Smooth muscle cell (in vitro differentiated cells): ENCODE measurements around the gene MTUS2. TPM values are rescaled to one million over a fixed set of nuclear protein-coding genes. Genes with fewer than 3 reads are reported as not detected.

ENCODE experiments used
- DNase-seq: peaks from one replicate; lab custom pipeline; 2025; ENCODE audit not compliant: unreplicated experiment; lab: John Stamatoyannopoulos, UW
- H2AFZ ChIP-seq: fragments of 200-600 bp; sonication (generic); 2 replicates; pipeline ENCODE4 v1.6.0; 2016; ENCODE audit warnings: antibody characterized with exemption, low read depth, mild to moderate bottlenecking
- H3F3A ChIP-seq: fragments of 200-600 bp; sonication (generic); 2 replicates; pipeline ENCODE4 v1.6.0; 2017; ENCODE audit warnings: antibody characterized with exemption, low read depth
- H3K27ac ChIP-seq: fragments of 200-600 bp; sonication (generic); 2 replicates; pipeline ENCODE4 v1.5.1; 2016; ENCODE audit warnings: low read depth, mild to moderate bottlenecking
- H3K27me3 ChIP-seq: fragments of 200-600 bp; sonication (generic); 2 replicates; pipeline ENCODE4 v1.6.1; 2016; ENCODE audit warnings: low read depth, mild to moderate bottlenecking
- H3K36me3 ChIP-seq: fragments of 200-600 bp; sonication (generic); 2 replicates; pipeline ENCODE4 v1.5.1; 2016; ENCODE audit warnings: low read depth
- H3K4me1 ChIP-seq: fragments of 200-600 bp; sonication (generic); 2 replicates; pipeline ENCODE4 v1.5.1; 2016; ENCODE audit warnings: low read depth
- H3K4me2 ChIP-seq: fragments of 200-600 bp; sonication (generic); 2 replicates; pipeline ENCODE4 v1.6.0; 2016; ENCODE audit warnings: mild to moderate bottlenecking
- H3K4me3 ChIP-seq: fragments of 200-600 bp; sonication (generic); 2 replicates; pipeline ENCODE4 v1.5.1; 2016; ENCODE audit warnings: mild to moderate bottlenecking
- H3K79me2 ChIP-seq: fragments of 200-600 bp; sonication (generic); 2 replicates; pipeline ENCODE4 v1.6.0; 2016; ENCODE audit warnings: low read depth, mild to moderate bottlenecking
- H3K9ac ChIP-seq: fragments of 200-600 bp; sonication (generic); 2 replicates; pipeline ENCODE4 v1.6.0; 2016; ENCODE audit warnings: low read depth
- H3K9me3 ChIP-seq: fragments of 200-600 bp; sonication (generic); replicated peaks from 2 replicates; pipeline ENCODE4 v1.5.1; 2016; ENCODE audit warnings: low read depth
- H4K20me1 ChIP-seq: fragments of 200-600 bp; sonication (generic); 2 replicates; pipeline ENCODE4 v1.6.0; 2016; ENCODE audit warnings: low read depth
- WGBS: methylation state at CpG from one replicate; pipeline ENCODE4 v1.1.7; 2016; ENCODE audit warnings: low lambda C conversion rate; 5-methylcytosine and 5-hydroxymethylcytosine counted together
- polyA plus RNA-seq: library from polyadenylated mRNA; unstranded; fragments of >200 nt; fragmentation: Nextera tagmentation; extraction: Ambion mirVana; gene quantifications from 2 replicates; pipeline ENCODE4 v1.2.1, GENCODE V29; 2016
- total RNA-seq: library from RNA; depleted of rRNA; stranded (reverse); fragments of >200 nt; gene quantifications from 2 replicates; pipeline ENCODE4 v1.2.3, GENCODE V29; 2014
- TF ChIP-seq, protein P1 (sequence below): fragments of 200-600 bp; sonication (generic); IDR thresholded peaks from 2 replicates; pipeline ENCODE4 v1.5.1; 2017; ENCODE audit warnings: borderline replicate concordance, mild to moderate bottlenecking, antibody characterized with exemption; ENCODE audit not compliant: insufficient read depth, poor library complexity, severe bottlenecking

Gene MTUS2
- total and polyA plus RNA-seq, 2 experiments from 2014 or later: 0.06 to 0.63 TPM

DNA sequence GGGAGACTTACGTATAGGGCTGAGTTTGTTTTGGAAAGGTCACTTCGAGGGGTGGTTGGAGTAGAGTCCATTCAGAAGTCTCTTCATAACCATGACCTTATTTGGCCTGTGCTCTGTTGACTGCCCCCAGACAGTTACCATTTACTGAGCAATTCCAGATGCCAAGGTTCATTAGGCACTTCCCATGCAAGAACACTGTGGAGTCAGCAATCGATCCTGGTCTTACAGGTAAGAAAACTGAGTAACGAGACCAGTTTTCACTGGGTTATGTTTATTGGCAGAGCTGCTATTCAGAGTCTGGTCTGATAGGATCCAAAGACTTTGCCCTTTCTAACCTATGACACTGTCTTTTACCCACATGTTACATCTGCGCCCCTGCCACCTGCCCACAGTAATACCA lies 134.7 kb downstream of the MTUS2 start:
- 85% methylated on average over 5 of the region's 5 CpGs for WGBS
- no peaks in the 10 kb centered on the region for H3K4me1 ChIP-seq
- no peaks in the 10 kb centered on the region for H3K9me3 ChIP-seq
- no peak overlapping the region for H2AFZ ChIP-seq
- TF ChIP-seq, protein P1, sequence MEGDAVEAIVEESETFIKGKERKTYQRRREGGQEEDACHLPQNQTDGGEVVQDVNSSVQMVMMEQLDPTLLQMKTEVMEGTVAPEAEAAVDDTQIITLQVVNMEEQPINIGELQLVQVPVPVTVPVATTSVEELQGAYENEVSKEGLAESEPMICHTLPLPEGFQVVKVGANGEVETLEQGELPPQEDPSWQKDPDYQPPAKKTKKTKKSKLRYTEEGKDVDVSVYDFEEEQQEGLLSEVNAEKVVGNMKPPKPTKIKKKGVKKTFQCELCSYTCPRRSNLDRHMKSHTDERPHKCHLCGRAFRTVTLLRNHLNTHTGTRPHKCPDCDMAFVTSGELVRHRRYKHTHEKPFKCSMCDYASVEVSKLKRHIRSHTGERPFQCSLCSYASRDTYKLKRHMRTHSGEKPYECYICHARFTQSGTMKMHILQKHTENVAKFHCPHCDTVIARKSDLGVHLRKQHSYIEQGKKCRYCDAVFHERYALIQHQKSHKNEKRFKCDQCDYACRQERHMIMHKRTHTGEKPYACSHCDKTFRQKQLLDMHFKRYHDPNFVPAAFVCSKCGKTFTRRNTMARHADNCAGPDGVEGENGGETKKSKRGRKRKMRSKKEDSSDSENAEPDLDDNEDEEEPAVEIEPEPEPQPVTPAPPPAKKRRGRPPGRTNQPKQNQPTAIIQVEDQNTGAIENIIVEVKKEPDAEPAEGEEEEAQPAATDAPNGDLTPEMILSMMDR: no peak
- no peaks in the 10 kb centered on the region for H3F3A ChIP-seq
- no peak overlapping the region for H3K9ac ChIP-seq
- H3K27ac ChIP-seq: no peak overlapping the region
- H3K27me3 ChIP-seq: no peaks in the 10 kb centered on the region
- H3K4me2 ChIP-seq: no peak overlapping the region
- no peaks in the 10 kb centered on the region for H3K36me3 ChIP-seq
- no peaks in the 10 kb centered on the region for H4K20me1 ChIP-seq
- DNase-seq: no peak
- no peak overlapping the region for H3K4me3 ChIP-seq
- H3K79me2 ChIP-seq: no peaks in the 10 kb centered on the region

DNA sequence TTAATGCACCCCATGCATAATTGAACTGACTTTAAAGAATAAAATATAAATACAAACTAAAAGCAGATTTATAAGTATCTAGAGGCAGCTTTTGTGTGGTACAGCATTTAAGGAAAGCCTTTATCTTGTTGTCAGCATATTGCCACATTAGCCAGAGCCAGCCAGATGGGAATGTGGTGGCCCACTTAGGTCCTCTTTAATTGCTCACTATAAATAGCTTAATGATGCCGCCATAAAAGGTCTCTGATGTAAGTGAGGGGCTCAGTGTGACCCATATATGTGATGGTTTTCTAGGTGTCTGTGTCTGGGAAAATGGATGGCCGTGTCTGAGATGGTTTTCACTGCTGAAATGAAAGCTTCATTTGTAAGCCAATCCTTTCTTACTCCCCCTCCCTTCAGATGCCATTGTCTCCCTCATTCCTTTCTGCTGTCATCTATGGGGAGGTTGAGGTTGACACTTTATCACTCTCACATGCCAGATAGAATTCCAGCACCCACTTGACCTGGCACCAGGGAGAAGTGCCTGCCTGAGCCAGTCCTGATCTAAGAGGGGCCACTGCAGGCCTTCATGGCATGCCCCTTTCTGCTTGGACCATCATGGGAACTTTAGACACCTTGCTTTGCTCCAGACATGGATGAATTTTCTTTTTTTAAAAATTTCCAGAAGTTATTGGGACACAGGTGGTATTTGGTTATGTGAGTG lies 135.3 kb downstream of the MTUS2 start:
- no peaks in the 10 kb centered on the region for H3F3A ChIP-seq
- TF ChIP-seq, protein P1: no peak
- no peaks in the 10 kb centered on the region for H3K79me2 ChIP-seq
- H3K9me3 ChIP-seq: no peaks in the 10 kb centered on the region
- H3K4me1 ChIP-seq: no peaks in the 10 kb centered on the region
- H3K27ac ChIP-seq: no peak overlapping the region
- WGBS: 79% methylated on average over 2 of the region's 2 CpGs
- H3K4me3 ChIP-seq: no peak overlapping the region
- H3K4me2 ChIP-seq: no peak overlapping the region
- DNase-seq: no peak
- H2AFZ ChIP-seq: no peak overlapping the region
- no peak overlapping the region for H3K9ac ChIP-seq
- H3K27me3 ChIP-seq: no peaks in the 10 kb centered on the region
- H4K20me1 ChIP-seq: no peaks in the 10 kb centered on the region
- no peaks in the 10 kb centered on the region for H3K36me3 ChIP-seq

DNA sequence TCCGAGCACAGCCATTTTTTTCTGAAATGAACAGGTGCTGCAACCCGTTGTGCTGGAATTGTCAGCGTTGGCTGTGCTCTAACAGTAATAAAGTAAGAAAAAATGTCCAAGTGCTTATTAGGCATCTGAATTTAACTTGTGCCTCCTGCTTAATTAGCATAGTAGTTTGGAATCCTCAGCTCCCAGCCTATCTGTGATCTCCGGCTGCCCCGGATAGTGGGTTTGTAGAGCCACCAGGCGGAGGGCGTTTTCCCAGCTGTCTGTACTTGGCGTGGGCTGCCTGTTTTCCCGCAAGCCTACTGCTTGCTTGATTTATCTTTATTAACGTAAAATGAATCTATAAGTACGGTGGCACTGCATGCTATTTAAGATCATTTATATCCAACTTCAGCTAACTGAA lies 137.9 kb downstream of the MTUS2 start:
- TF ChIP-seq, protein P1: no peak
- H3K27ac ChIP-seq: no peak overlapping the region
- H3K4me2 ChIP-seq: no peak overlapping the region
- no peak overlapping the region for H3K9ac ChIP-seq
- H3K36me3 ChIP-seq: no peaks in the 10 kb centered on the region
- H2AFZ ChIP-seq: no peak overlapping the region
- H3F3A ChIP-seq: no peaks in the 10 kb centered on the region
- no peaks in the 10 kb centered on the region for H3K4me1 ChIP-seq
- H4K20me1 ChIP-seq: no peaks in the 10 kb centered on the region
- H3K27me3 ChIP-seq: peaks cover 3% of the 10 kb centered on the region
- no peaks in the 10 kb centered on the region for H3K79me2 ChIP-seq
- no peak overlapping the region for H3K4me3 ChIP-seq
- DNase-seq: no peak
- no peaks in the 10 kb centered on the region for H3K9me3 ChIP-seq
- 90% methylated on average over 11 of the region's 11 CpGs for WGBS

DNA sequence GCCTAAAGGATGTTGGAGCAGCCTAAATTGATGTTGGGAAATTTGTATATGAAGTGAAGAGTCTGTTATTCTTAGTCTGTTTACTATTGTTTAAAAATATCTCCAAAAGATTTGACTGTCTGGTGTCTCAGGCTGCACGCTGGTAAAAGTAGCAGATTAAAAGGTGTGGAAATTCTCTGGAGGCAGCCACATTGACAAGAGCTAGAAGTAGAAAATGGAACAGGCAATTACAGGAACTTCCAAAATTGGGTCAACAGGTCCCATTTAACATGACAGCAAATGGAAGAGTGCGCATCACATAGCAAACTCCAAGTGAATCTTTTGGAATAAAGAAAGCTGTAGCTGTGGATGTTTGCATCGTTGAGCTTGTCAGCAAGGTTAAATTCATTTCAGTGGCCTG lies 138.3 kb downstream of the MTUS2 start:
- Histone ChIP-seq H3K9me3 (no peaks in the 10 kb centered on the region), H3K9ac (no peak overlapping the region), H3K4me3 (no peak overlapping the region), H3F3A (no peaks in the 10 kb centered on the region), H3K36me3 (no peaks in the 10 kb centered on the region), H4K20me1 (no peaks in the 10 kb centered on the region), H3K79me2 (no peaks in the 10 kb centered on the region), H3K27me3 (peaks cover 3% of the 10 kb centered on the region), H3K27ac (no peak overlapping the region), H2AFZ (no peak overlapping the region), H3K4me2 (no peak overlapping the region), H3K4me1 (no peaks in the 10 kb centered on the region)
- WGBS: 88% methylated on average over 3 of the region's 3 CpGs
- TF ChIP-seq, protein P1: no peak
- no peak for DNase-seq
